ENCODE data around the gene CRABP2.

- TF ChIP-seq, protein P1, sequence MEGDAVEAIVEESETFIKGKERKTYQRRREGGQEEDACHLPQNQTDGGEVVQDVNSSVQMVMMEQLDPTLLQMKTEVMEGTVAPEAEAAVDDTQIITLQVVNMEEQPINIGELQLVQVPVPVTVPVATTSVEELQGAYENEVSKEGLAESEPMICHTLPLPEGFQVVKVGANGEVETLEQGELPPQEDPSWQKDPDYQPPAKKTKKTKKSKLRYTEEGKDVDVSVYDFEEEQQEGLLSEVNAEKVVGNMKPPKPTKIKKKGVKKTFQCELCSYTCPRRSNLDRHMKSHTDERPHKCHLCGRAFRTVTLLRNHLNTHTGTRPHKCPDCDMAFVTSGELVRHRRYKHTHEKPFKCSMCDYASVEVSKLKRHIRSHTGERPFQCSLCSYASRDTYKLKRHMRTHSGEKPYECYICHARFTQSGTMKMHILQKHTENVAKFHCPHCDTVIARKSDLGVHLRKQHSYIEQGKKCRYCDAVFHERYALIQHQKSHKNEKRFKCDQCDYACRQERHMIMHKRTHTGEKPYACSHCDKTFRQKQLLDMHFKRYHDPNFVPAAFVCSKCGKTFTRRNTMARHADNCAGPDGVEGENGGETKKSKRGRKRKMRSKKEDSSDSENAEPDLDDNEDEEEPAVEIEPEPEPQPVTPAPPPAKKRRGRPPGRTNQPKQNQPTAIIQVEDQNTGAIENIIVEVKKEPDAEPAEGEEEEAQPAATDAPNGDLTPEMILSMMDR (IDR thresholded peaks at IDR 0.05), result no peak
- TF ChIP-seq POLR2A (IDR thresholded peaks at IDR 0.05), result no peak
Measured at GRCh38 chr1:156667610-156667967, 37.8 kb downstream of the CRABP2 start.

Data from body of pancreas (tissue), 4 donors.